ENCODE measurements around the gene OSTN. TPM values are rescaled to one million over a fixed set of nuclear protein-coding genes. Genes with fewer than 3 reads are reported as not detected.

The OSTN gene
- total and polyA plus RNA-seq, 9 of the 15 experiments (the other 6 are each of a cell fraction or from before 2014, with no cell fraction given) = not detected

GRCh38 chr3:191234216-191234615 is 35.2 kb downstream of the OSTN start:
- POLR2A ChIA-PET = no interaction called here
- TF ChIP-seq MBD1 (CRISPR knock-in tag; IDR thresholded peaks at IDR 0.05) (no peak), PHB2 (IDR thresholded peaks at IDR 0.05; ENCODE audit: low read depth) (no peak), GATAD2A (IDR thresholded peaks at IDR 0.05) (no peak), PHF21A (IDR thresholded peaks at IDR 0.05; ENCODE audit: borderline replicate concordance, low read depth) (no peak), ZNF561 (CRISPR knock-in tag; conservative IDR thresholded peaks at IDR 0.05) (no peak), ZBTB26 (CRISPR knock-in tag; IDR thresholded peaks at IDR 0.05) (no peak), ZNF699 (CRISPR knock-in tag; IDR thresholded peaks at IDR 0.05; ENCODE audit: insufficient replicate concordance) (no peak), HEY1 (CRISPR knock-in tag; IDR thresholded peaks at IDR 0.05; ENCODE audit: borderline replicate concordance) (no peak), PKNOX1 (IDR thresholded peaks at IDR 0.05) (no peak), SLC30A9 (CRISPR knock-in tag; IDR thresholded peaks at IDR 0.05) (no peak), ELK1 (CRISPR knock-in tag; IDR thresholded peaks at IDR 0.05) (no peak)
- no TSS peak for BruUV-seq (replicated peaks)
- Histone ChIP-seq H3K27me3 (ENCODE audit: control insufficient read depth in 2 of 2, insufficient read depth in 2 of 2, low read length in 2 of 2) (no peaks in the 10 kb centered on the region), H2AFZ (ENCODE audit: low read depth, low read length) (no peak overlapping the region), H3K27ac (ENCODE audit: extremely low read depth, low read depth, low read length) (no peak overlapping the region), H3K9me1 (ENCODE audit: control insufficient read depth, insufficient read depth, low read length) (no peaks in the 10 kb centered on the region), H3K4me2 (ENCODE audit: insufficient read depth, low read length) (no peak overlapping the region), H3K36me3 (ENCODE audit: control insufficient read depth, insufficient read depth, low read length) (no peaks in the 10 kb centered on the region), H3K9ac (ENCODE audit: insufficient read depth in 1 of 2, low read depth in 2 of 2, low read length in 2 of 2) (no peak overlapping the region), H3K9me3 (replicated peaks; ENCODE audit: control insufficient read depth, insufficient read depth, low read depth, low read length) (no peaks in the 10 kb centered on the region), H4K20me1 (replicated peaks; ENCODE audit: control insufficient read depth, insufficient read depth, low read length) (no peaks in the 10 kb centered on the region), H3K4me3 (no peak overlapping the region), H3K79me2 (ENCODE audit: control insufficient read depth, insufficient read depth, low read length) (no peaks in the 10 kb centered on the region), H3K4me1 (replicated peaks in 1 of 2; ENCODE audit: control insufficient read depth in 2 of 2, insufficient read depth in 2 of 2, low read length in 2 of 2) (no peaks in the 10 kb centered on the region)
- CTCF ChIA-PET (ENCODE audit: low intra/inter-chr PET ratio) = no interaction called here
- intact Hi-C loops (cut with micrococcal nuclease) (no loop called here), in situ Hi-C loops (cut with MboI) (no loop called here)
- 0% methylated on average over 9 of the region's 9 CpGs for WGBS (ENCODE audit: insufficient coverage, low coverage, missing lambda C conversion rate)
- no peak for FAIRE-seq
- no peak for DNase-seq (ENCODE audit: extremely low read depth in 1 of 4, low spot score in 3 of 4)
- no peak for ATAC-seq

Measured in K562 (cell line).